Natural killer cell (primary cell): ENCODE measurements around the gene RPS5. TPM values are rescaled to one million over a fixed set of nuclear protein-coding genes. Genes with fewer than 3 reads are reported as not detected.

Source experiments
- ATAC-seq, 3 donors: fragments of 150-1000 bp in 2 of 3; fragments of 200-7000 bp in 1 of 3; cut with Tn5 transposase; 1 replicate in 1 of 3; 2 replicates in 2 of 3; pipeline ENCODE4 v1.10.0; 2021; ENCODE audit warnings: mild to moderate bottlenecking in 2 of 3, moderate library complexity in 2 of 3
- DNase-seq, 2 donors: peaks; one replicate each; pipeline versions ENCODE4 v3.0.0 to v3.0.0-alpha.2; 2013 to 2021; ENCODE audit warnings: mixed read lengths in 1 of 2
- H3K27ac ChIP-seq: one replicate; pipeline ENCODE4 v1.5.1; 2013; ENCODE audit warnings: mild to moderate bottlenecking, low read length
- H3K27me3 ChIP-seq: one replicate; pipeline ENCODE4 v1.6.1; 2013; ENCODE audit warnings: low read length; ENCODE audit not compliant: control insufficient read depth, insufficient read depth
- H3K36me3 ChIP-seq: one replicate; pipeline ENCODE4 v1.6.1; 2013; ENCODE audit warnings: low read length; ENCODE audit not compliant: control insufficient read depth, insufficient read depth
- H3K4me1 ChIP-seq: one replicate; pipeline ENCODE4 v1.6.1; 2013; ENCODE audit warnings: low read length; ENCODE audit not compliant: control insufficient read depth, insufficient read depth
- H3K4me3 ChIP-seq: one replicate; pipeline ENCODE4 v1.5.1; 2013; ENCODE audit warnings: low read length
- H3K9me3 ChIP-seq: one replicate; pipeline ENCODE4 v1.6.1; 2013; ENCODE audit warnings: low read length; ENCODE audit not compliant: control insufficient read depth, insufficient read depth
- H3K27ac Mint-ChIP-seq, 2 donors: one replicate each; pipeline ENCODE4 v1.8.0; 2022; ENCODE audit warnings: mild to moderate bottlenecking in 2 of 2, mixed read lengths in 2 of 2, moderate library complexity in 1 of 2
- H3K27me3 Mint-ChIP-seq, 2 donors: one replicate each; pipeline ENCODE4 v1.8.0; 2022; ENCODE audit warnings: low read depth in 2 of 2, mixed read lengths in 2 of 2
- H3K36me3 Mint-ChIP-seq: one replicate; pipeline ENCODE4 v1.8.0; 2022; ENCODE audit warnings: mixed read lengths
- H3K4me1 Mint-ChIP-seq, 2 donors: one replicate each; pipeline ENCODE4 v1.8.0; 2022; ENCODE audit warnings: mixed read lengths in 2 of 2
- H3K4me3 Mint-ChIP-seq: one replicate; pipeline ENCODE4 v1.8.0; 2022; ENCODE audit warnings: mild to moderate bottlenecking, moderate library complexity, mixed read lengths
- H3K9me3 Mint-ChIP-seq, 2 donors: one replicate each; pipeline ENCODE4 v1.8.0; 2022; ENCODE audit warnings: mixed read lengths in 2 of 2
- CTCF ChIP-seq: fragments of 200-600 bp; IDR thresholded peaks from one replicate; pipeline ENCODE4 v1.8.0; 2022; ENCODE audit warnings: antibody characterized with exemption
- WGBS: methylation state at CpG from one replicate; pipeline ENCODE4 v1.1.7; 2013; ENCODE audit warnings: missing lambda C conversion rate; ENCODE audit not compliant: insufficient coverage; 5-methylcytosine and 5-hydroxymethylcytosine counted together
- intact Hi-C: fragments of 100-400 bp; cut with micrococcal nuclease; formaldehyde crosslinking; loops from one replicate; pipeline ENCODE4 v1.14.2; 2022
- total RNA-seq, 4 donors: library from RNA; stranded (reverse); fragments of 120-200 nt in 1 of 4; gene quantifications; one replicate each; pipeline versions ENCODE4 v1.2.3 to v1.2.4, GENCODE V29; 2013 to 2022

The RPS5 gene
- total RNA-seq, 3 donors from 2014 or later (not counting 1 experiment from before 2014, with no cell fraction given), result 406 to 580 (median 525) TPM

- WGBS, result 90% methylated on average over 6 of the region's 6 CpGs
- Mint-ChIP-seq H3K4me1 (peaks cover 0 to 10% of the 10 kb centered on the region in 2 donors), H3K4me3 (no peak overlapping the region)
These were observed 32.5 kb upstream of the RPS5 start for GRCh38 chr19:58354478-58355030.

GRCh38 chr19:58355215-58355796, 31.8 kb upstream of the RPS5 start:
- no peaks in the 10 kb centered on the region for H3K27me3 ChIP-seq
- H3K4me1 ChIP-seq, result peaks cover 19% of the 10 kb centered on the region
- no peaks in the 10 kb centered on the region for H3K9me3 ChIP-seq
- ATAC-seq, result no peak
- H3K9me3 Mint-ChIP-seq, result no peaks in the 10 kb centered on the region
- WGBS, result 93% methylated on average over 10 of the region's 10 CpGs
- H3K4me1 Mint-ChIP-seq, result peaks cover 0 to 7% of the 10 kb centered on the region in 2 donors
- H3K4me3 Mint-ChIP-seq, result peak overlapping the region; percentile 28
- H3K27ac Mint-ChIP-seq, result no peak overlapping the region
- DNase-seq, result no peak
- H3K4me3 ChIP-seq, result no peak overlapping the region
- no peak for TF ChIP-seq CTCF
- H3K27me3 Mint-ChIP-seq, result peaks cover 0 to 5% of the 10 kb centered on the region in 2 donors
- no peak overlapping the region for H3K27ac ChIP-seq
- H3K36me3 ChIP-seq, result no peaks in the 10 kb centered on the region
- H3K36me3 Mint-ChIP-seq, result no peaks in the 10 kb centered on the region
- intact Hi-C loops, result no loop called here

More at GRCh38 chr19:58354478-58355030, 32.5 kb upstream of the RPS5 start:
- Mint-ChIP-seq H3K27me3 (peaks cover 0 to 8% of the 10 kb centered on the region in 2 donors), H3K9me3 (no peaks in the 10 kb centered on the region), H3K27ac (no peak overlapping the region), H3K36me3 (no peaks in the 10 kb centered on the region)
- no peak for ATAC-seq
- Histone ChIP-seq H3K4me1 (peaks cover 25% of the 10 kb centered on the region), H3K4me3 (no peak overlapping the region), H3K36me3 (no peaks in the 10 kb centered on the region), H3K9me3 (no peaks in the 10 kb centered on the region), H3K27me3 (no peaks in the 10 kb centered on the region), H3K27ac (no peak overlapping the region)
- DNase-seq, result no peak
- TF ChIP-seq CTCF, result no peak
- intact Hi-C loops, result no loop called here

- no peak for TF ChIP-seq CTCF
- 15% methylated on average over 94 of the region's 94 CpGs for WGBS
- Histone ChIP-seq H3K27me3 (no peaks in the 10 kb centered on the region), H3K4me1 (peaks cover 19% of the 10 kb centered on the region), H3K4me3 (peak overlapping the region; percentile 10), H3K9me3 (no peaks in the 10 kb centered on the region), H3K36me3 (no peaks in the 10 kb centered on the region), H3K27ac (no peak overlapping the region)
- peak in 1 of 2 donors; percentile 71 for DNase-seq
- ATAC-seq, result peak; percentile 25 to 82 (median 77)
- Mint-ChIP-seq H3K4me1 (peaks cover 0 to 7% of the 10 kb centered on the region in 2 donors), H3K36me3 (no peaks in the 10 kb centered on the region), H3K4me3 (peak overlapping the region; percentile 73), H3K27ac (no peak overlapping the region), H3K9me3 (no peaks in the 10 kb centered on the region), H3K27me3 (peaks cover 0 to 5% of the 10 kb centered on the region in 2 donors)
- intact Hi-C loops, result no loop called here
These were observed 30.9 kb upstream of the RPS5 start for GRCh38 chr19:58355908-58356765.
